ENCODE measurements around the gene SPRED2.

- TF ChIP-seq CTCF (IDR thresholded peaks at IDR 0.05; ENCODE audit: low read depth, low read length) (no peak), MAX (IDR thresholded peaks at IDR 0.05; ENCODE audit: low read depth, low read length) (no peak)
These were observed 11.2 kb upstream of the SPRED2 start for GRCh38 chr2:65443509-65444186.
